ENCODE data around the gene DNAAF5. TPM values are rescaled to one million over a fixed set of nuclear protein-coding genes. Genes with fewer than 3 reads are reported as not detected.
A peak's percentile ranks its signal among the peaks of the same experiment; 100 is the strongest.

Gene DNAAF5
- 37.6 TPM for polyA plus RNA-seq (ENCODE audit: insufficient read length)
- long read RNA-seq, donor 1, transcript DNAAF5-201 (13 exons, 3,410 nt): major isoform, 9 of 25 reads
- long read RNA-seq, donor 1, partial matches to known transcripts: 14 of 25 reads
- long read RNA-seq, donor 1, other reads (novel, unspliced or antisense): 0 of 25 reads
- long read RNA-seq, donor 2, transcript DNAAF5-201 (13 exons, 3,410 nt): major isoform, 8 of 15 reads
- long read RNA-seq, donor 2, partial matches to known transcripts: 5 of 15 reads
- long read RNA-seq, donor 2, other reads (novel, unspliced or antisense): 0 of 15 reads
- long read RNA-seq, donor 3, partial matches to known transcripts: 0 of 6 reads
- long read RNA-seq, donor 3, other reads (novel, unspliced or antisense): 0 of 6 reads
- long read RNA-seq, donor 4, partial matches to known transcripts: 0 of 1 reads
- long read RNA-seq, donor 4, other reads (novel, unspliced or antisense): 0 of 1 reads
- long read RNA-seq, donor 5, partial matches to known transcripts: 0 of 9 reads
- long read RNA-seq, donor 5, other reads (novel, unspliced or antisense): 0 of 9 reads
- long read RNA-seq, donor 6, transcript DNAAF5-201 (13 exons, 3,410 nt): major isoform, 7 of 10 reads
- long read RNA-seq, donor 6, partial matches to known transcripts: 0 of 10 reads
- long read RNA-seq, donor 6, other reads (novel, unspliced or antisense): 0 of 10 reads
- long read RNA-seq, donor 7, transcript DNAAF5-201 (13 exons, 3,410 nt): major isoform, 10 of 13 reads
- long read RNA-seq, donor 7, partial matches to known transcripts: 0 of 13 reads
- long read RNA-seq, donor 7, other reads (novel, unspliced or antisense): 0 of 13 reads
- long read RNA-seq, donor 8, partial matches to known transcripts: 0 of 3 reads
- long read RNA-seq, donor 8, other reads (novel, unspliced or antisense): 0 of 3 reads

DNA sequence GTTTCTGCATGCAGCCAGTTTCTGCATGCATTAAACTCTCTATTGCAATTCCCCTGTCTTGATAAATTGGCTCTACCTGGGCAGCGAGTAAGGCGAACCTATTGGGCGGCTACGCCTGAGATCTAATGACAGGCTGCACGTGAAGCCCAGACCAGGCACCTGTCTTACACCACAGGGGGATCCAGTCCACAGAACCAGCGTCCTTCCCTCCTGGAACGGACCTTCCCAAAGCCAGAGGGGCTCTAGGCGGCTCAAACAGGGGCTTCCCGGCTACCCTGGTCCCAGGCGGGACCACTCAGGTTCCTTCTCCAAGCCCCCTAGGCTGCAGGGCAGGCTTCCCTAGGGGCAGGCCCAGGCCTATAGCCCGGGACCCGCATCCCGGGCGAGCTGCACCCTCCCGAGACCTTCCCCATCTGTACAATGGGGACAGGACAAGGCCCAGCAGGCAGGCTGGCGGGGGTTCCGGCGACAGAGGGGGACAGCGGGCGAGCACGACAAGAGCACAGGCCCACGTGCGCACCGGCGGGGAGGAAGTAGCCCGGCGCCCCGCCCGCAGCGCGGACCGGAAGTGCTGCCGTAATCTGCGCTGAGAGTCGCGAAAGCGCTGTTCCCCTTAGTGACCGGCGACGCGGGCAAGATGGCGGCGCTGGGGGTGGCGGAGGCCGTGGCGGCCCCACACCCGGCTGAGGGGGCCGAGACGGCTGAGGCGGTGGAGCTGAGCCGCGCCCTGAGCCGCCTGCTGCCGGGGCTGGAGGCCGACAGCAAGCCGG, at the start of gene DNAAF5:
TSS of gene DNAAF5 (plus strand) at position 616 of the 770 bp plus-strand sequence. CDS start at position 638, 22 bp downstream.
- DNase-seq: peak; percentile 81

DNA sequence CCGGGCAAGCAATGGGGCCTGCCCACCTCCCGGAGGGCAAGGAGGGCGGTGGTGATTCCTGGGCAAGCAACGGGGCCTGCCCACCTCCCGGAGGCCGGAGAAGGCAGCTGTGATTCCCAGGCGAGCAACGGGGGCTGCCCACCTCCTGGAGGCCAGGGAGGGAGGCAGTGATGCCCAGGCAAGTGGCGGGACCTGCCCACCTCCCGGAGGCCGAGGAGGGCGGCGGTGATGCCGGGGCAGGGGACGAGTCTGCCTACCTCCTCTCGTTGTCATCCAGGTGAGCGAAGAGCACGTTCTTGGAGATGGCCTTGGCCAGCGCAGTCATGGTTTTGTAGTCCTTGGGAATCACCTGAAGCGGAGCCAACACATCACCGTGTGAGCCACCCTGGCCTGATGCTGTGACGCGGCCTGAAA, 49.5 kb upstream of the DNAAF5 start:
- no peak for DNase-seq

DNA sequence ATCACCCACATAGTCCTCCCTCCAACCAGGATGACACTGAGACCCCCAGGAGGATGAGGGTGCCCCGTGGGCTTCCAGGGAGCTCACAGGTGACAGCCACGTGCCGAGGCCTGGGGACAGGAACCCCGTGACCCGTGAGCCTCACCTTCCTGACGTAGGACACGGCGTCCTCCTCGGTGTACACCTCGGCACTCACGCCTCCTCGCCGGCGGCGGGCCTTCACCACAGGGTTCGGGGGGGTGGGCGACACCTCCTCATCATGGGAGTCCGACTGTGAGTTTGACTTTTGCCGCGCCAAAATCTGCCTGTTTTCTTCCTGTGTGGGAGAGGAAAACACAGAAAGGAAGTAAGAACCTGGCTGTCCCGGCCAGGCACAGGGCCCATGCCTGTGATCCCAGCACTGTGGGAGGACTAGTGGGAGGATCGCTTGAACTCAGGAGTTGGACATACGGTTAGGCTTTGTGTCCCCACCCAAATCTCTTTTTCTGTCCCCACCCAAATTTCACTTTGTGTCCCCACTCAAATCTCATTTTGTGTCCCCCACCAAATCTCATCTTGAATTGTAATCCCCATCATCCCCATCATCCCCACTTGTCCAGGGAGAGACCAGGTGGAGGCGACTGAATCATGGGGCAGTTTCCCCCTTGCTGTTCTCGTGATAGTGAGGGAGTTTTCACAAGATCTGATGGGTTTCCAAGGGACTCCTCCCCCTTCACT, 45.9 kb upstream of the DNAAF5 start:
- DNase-seq: no peak

DNA sequence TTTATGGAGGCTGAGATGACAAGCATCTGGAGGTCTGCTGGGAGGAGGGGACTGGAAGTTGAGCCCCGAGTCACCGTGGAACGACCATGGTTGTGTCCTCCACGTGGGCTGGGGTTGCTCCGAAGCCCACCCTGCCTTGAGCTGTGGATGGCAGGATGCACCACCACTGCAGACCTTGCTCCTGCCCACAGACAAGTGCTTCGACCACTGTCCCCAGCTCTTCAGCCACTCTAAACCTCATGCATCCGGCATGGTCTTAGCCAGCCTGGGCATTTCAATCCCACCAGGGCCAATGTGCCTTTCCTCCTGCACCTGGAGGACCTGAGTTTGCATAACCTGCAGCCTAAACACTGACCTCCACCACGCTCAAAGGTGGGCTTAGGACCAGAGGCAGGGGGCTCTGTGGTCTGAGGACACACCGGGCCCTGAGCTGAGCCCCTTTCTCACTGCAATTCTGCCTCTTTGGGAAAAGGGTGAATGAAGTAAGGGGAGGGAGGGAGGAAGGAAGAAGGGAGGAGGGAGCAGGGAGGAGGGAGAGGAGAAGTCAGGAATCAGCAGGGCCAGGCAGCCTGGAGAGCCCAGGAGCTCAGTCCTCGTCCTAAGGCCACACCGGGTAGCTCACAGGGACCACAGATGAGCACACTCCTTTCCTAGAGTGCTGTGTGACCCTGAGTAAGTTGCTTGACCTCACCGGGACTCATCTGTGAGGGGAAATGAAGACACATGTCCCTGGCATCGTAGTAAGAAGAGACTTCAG, 44.8 kb upstream of the DNAAF5 start:
- DNase-seq: no peak

DNA sequence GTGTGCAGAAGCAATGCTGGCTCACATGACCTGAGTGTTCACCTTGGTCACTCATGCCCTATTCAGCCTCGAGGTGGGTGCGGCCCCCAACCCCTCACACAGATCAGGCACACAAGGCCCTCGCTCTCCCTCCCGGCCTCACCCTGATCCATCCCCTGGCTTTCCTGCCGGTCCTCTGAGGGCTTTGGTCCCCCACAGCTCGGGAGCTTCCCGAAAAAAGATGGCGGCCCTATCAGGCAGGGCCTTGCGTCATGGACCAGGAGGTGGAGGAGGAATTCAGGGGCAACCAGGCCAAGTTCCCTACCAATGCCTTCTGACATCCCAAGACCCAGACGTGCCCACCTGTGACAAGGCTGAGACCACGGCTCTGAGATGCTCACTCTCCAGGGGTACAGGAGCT, 43.7 kb upstream of the DNAAF5 start:
- DNase-seq: no peak

DNA sequence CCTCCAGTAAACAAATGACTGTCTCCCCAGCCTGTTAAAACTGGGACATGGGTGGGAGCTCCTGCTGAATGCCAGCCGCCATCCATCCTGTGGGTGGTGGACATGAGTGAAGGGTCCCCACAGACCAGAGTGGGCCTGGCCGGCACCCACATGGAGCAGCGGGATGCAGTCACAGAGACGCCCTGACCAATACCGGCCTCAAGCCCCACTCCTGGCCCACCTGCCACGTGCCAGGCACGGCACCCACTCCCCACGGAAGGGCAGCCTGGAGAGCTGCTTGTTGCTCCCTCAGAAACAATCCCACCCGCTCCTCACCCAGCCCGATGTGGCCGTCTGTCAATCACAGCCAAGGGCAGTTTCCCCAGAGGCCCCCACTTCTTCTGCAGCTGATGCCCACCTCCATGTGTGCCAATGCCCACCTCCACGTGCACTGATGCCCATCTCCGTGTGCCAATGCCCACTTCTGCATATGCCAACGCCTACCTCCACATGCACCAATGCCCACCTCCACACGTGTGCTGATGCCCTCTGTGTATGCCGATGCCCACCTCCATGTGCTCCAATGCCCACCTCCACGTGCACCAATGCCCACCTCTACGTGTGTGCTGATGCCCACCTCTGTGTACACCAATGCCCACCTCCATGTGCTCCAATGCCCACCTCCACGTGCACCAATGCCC, 42.8 kb upstream of the DNAAF5 start:
- DNase-seq: no peak

DNA sequence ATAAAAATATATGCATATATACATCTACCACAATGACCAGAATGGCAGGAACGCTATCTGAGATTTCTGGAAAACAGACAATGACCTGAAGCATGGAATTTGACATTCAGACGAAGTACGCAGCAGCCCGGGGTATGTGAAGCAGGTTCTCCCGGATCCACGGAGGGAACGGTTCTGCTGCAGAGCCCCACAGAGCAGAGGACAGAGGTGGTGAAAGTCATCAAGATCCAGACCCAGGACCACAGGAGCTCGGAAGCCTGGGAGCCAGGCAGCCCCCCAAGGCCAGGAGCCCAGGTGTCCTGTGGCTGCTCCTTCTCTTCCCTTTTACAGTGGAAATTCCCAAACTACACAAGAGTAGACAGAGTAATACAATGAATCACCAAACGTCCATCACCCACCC, 42.1 kb upstream of the DNAAF5 start:
- no peak for DNase-seq

DNA sequence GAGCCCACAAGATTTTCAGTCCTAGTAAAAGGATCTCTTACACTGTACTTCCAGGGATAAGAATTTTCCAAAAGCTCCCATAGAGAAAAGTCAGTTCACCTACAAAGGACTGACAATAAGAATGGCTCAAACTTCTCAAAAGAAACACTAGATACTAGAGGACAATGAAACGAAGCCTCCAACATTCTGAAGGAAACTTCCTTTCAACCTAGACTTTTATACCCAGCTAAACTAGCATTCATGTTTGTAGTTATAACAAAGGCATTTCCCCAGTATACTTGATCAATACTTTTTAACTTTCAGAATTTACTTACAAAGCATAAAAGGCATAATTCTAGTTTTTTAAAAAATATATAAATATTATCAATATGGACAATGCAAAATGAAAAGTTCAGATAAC, 41.0 kb upstream of the DNAAF5 start:
- DNase-seq: no peak

DNA sequence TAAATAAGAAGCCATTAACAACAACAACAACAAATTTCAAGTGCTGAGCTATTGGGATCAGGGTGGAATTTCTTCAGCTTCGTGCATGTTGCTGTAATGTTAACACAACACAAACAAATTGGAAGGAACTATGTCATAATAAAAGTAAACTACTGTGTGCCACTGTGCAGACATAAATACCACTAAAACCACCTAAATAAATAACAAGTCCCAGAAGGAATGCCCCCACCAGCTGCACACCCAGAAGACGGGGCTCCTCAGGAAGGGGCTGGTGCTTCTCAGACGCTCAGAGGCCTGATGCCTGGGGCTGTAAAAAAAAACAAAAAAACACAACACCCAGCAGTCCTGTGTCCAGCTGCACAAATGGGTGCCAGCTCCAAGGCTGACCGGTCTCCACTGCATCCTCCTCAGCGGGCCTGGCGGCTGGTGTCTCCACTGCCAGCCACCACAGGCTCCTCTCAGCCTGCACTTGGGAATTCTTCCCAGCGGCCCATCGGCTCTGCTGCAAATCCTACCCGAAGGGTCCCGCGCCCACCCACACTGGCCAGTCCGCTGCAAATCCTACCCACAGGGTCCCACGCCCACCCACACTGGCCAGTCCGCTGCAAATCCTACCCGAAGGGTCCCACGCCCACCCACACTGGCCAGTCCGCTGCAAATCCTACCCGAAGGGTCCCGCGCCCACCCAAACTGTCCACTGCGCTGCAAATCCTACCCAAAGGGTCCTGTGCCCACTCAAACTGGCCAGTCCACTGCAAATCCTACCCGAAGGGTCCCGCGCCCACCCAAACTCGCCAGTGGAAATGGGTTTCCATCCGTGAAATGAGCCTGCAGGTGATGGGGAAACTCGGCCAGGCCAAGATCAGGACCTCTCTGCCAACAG, 35.8 kb upstream of the DNAAF5 start:
- no peak for DNase-seq

DNA sequence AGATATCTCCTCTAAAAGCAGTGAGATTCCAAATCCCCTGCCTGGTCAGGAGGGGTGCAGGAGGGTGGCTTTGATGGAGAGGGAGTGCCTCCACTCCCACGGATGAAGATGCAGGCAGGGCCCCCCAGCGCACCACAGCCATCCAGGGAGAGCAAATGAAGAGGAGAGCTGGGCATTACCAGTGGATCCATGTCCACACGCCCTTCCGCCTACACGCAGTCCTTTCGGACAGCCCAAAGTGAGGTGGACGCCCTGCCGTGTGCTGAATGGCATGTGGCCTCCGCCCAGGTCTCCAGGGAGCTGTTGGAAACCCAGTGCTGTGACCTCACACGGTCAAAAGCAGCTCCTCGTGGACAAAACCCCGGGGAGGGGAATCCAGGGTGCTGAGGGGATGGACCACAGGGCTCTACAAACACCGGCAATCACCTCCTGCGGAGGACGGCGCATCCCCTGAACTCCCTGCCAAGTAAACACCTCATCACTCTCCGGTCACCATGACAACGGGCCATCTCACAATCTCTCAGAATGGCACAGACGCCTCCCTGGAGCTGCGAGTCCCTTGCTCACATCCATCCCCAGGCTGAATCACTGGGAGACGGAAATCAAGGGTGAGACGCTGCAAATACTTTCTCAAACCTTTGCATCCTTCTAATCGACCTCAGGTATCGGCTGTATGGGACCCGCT, 35.0 kb upstream of the DNAAF5 start:
- DNase-seq: no peak

DNA sequence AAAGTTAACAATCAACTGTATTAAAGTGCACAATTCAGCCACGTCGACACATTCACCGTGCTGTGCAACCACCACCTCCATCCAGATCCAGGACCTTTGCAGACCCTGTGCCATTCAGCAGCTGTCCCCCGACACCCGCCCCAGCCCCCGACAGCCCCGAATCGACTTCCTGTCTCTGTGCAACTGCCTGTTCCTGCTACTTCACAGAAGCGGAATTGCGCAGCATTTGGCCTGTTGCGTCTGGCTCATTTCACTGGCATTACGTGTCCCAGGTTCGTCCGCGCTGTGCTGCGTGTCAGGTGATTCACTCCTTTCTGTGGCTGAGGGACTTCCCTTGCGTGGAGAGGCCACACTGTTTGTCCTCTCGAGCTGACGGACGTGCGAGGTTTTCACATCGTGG, 33.2 kb upstream of the DNAAF5 start:
- DNase-seq: no peak

DNA sequence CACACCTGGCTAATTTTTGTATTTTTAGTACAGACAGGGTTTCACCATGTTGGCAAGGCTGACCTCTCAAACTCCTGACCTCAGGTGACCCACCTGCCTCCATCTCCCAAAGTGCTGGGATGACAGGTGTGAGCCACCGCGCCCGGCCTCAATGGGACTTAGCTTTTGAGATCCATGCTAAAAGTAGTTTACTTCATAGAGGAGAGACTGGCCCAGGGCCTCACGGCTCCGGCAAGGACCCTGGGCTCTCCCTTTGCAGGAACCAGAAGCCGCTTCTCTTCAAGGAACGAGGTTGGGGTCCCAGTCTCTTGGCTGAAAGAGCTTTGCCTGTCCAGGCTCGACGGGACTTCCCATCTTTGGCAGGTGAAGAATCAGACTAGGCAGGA, 30.1 kb upstream of the DNAAF5 start:
- DNase-seq: no peak

DNA sequence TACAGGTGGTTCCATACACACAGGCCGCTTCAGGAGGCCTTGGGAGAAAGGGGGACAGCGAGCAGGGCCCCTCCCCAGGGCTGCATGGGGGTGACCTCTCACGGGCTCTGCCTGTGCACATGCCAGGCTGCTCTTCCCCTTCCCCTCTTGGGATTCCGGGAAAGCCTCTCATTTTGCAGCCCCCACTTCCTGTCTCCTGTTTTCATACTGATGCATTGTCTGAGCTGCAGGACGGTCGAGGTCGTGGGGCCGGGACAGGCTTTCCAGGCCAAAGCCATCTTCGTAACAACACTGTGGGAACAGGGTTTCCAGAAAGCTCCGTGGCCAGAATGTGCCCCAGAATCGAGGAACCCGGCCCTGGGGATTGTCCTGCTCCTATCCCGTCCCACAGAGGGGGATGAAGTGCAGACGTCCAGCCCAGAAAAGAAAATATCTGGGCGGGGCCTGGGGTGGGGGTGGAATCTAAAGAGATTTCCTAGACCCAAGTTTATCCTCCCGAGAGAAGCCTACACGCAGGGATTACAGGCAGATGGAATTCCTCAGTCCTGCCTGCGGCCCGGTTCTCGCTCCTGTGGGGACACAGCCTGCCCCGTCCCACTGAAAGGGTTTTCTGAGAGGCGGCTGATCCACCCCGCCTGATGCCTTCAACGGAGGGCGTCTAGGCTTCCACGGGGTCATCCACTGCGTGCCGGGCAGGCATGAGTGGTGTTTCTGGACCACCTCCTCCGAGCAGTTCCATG, 29.5 kb upstream of the DNAAF5 start:
- DNase-seq: no peak

DNA sequence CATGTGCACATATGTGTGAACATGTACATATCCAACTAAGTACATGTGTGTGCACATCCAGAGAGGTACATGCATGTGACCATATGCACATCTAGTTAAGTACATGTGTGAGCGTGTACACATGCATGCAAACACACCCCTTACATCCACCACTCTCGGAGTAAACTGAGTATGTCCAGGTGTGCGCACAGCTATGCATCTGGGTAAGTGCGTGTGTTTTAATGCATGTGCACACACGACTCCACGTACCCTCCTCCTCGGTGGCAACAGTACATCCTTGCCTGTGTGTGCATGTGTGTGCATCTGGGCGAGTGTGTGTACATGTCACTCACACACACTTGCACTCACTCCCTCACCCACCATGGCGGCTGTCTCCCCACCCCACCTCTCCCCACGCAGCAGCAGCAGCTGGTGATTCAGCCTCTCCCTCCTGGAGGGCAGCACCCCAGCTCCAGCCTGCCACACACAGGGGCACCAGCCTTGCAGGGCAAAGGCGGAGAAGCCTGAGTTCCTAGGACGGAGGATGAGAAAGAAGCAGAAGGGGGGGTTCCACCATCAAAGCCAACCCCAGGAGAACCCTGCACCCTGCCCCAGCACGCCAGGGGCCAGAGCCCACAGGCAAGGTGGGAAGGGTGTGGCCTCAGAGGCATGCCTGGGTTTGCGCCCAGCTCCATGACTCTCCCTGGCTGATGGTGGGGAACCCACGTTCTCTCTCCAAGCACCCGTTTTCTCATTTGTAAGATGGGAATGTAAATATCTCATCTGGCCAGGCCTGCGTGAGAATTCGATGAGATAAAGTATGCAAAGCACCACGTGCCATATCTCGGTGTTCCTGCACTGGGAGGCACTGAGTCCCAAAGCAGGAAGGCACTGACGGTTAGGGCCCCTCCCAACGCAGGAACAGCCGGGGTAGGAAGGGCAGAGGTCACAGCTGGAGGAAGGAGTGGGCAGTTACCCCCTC, 27.7 kb upstream of the DNAAF5 start:
- no peak for DNase-seq

DNA sequence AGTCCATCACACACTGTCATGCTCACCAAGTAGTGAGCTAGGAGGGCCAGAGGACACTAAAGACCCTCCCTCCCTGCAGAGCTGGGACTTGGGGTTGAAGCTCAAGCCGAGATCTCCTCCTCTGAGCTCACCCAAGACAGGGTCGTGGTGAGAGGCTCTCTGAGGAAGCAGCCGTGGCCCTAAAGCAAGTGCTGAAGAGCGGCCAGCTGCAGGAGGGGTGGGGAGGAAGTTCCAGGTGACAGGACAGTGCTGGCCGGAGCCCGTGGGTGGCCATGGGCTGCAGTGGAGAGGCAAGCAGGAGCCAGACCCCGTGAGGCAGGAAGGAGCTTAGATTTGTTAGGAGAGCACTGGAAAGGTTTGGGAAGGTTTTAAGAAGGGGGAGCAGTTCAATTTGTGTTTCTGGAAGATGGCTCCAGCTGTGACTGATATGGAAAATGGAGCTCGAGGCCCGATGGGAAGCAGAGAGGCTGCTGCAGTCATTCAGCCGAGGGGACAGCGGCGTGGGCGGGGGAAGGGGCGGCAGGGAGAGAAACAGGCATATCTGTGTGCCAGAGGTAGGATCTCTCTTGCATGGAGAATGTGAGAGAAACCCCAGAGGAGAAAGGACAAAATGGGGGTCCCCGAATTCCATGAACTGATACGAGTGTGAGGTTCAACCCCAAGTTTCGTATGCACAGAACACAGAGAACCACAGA, 26.9 kb upstream of the DNAAF5 start:
- DNase-seq: no peak

DNA sequence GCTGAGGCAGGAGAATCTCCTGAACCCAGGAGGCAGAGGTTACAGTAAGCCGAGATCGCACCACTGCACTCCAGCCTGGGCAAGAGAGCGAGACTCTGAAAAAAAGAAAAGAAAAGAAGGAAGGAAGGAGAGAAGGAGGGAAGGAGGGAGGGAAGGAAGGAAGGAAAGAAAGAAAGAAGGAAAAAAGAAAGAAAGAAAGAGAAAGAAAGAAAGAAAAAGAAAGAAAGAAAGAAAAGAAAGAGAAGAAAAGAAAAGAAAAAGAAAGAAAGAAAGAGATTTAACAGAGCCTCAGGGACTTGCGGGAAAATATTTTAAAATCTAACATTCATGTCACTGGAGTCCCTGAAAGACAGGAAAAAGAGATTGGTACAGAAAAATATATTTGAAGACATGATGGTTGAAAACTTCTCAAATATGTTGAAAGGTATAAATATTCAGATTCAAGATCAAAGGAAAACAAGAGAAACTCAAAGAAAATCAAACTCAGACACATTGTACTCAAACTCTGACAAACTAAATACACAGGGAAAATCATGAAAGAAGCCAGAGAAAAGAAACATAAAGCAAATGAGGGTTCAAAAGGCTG, 25.3 kb upstream of the DNAAF5 start:
- no peak for DNase-seq

Measured in left kidney (tissue), 8 donors.